Mesenchymal stem cell (in vitro differentiated cells and primary cell): ENCODE results near the gene IGSF22.
"Not testable (repeated sequence)": the region's sequence is repeated elsewhere in the genome, so short reads cannot be mapped to it uniquely, and the experiment has no call there.

Experiments used
- DNase-seq: peaks from one replicate; pipeline ENCODE4 v3.0.0-alpha.2; 2013
- H2AFZ ChIP-seq: one replicate; pipeline ENCODE4 v1.6.1; 2013; ENCODE audit warnings: low read depth, mild to moderate bottlenecking, control low read depth, inconsistent platforms, low read length, moderate library complexity
- H2AK5ac ChIP-seq: 2 replicates; pipeline ENCODE4 v1.6.1; 2013; ENCODE audit warnings: low read length, moderate library complexity, mild to moderate bottlenecking, inconsistent platforms; ENCODE audit not compliant: severe bottlenecking
- H2BK120ac ChIP-seq: one replicate; pipeline ENCODE4 v1.6.1; 2013; ENCODE audit warnings: low read depth, mild to moderate bottlenecking, inconsistent platforms, low read length, moderate library complexity
- H2BK12ac ChIP-seq, 2 experiments: one replicate each; pipeline ENCODE4 v1.6.1; 2013; ENCODE audit warnings: inconsistent platforms in 2 of 2, low read length in 2 of 2, mild to moderate bottlenecking in 2 of 2, moderate library complexity in 2 of 2, control low read depth in 1 of 2
- H2BK15ac ChIP-seq: one replicate; pipeline ENCODE4 v1.6.1; 2013; ENCODE audit warnings: mild to moderate bottlenecking, low read depth, inconsistent platforms; ENCODE audit not compliant: poor library complexity, severe bottlenecking
- H2BK5ac ChIP-seq: 2 replicates; pipeline ENCODE4 v1.6.1; 2013; ENCODE audit warnings: low read depth, mild to moderate bottlenecking, low read length, control low read depth, inconsistent platforms; ENCODE audit not compliant: poor library complexity, severe bottlenecking
- H3K14ac ChIP-seq, 2 experiments: one replicate each; pipeline ENCODE4 v1.6.1; 2013; ENCODE audit warnings: inconsistent platforms in 2 of 2, low read length in 2 of 2, control low read depth in 1 of 2, mild to moderate bottlenecking in 1 of 2, moderate library complexity in 1 of 2
- H3K18ac ChIP-seq, 2 experiments: one replicate each; pipeline ENCODE4 v1.6.1; 2013; ENCODE audit warnings: inconsistent platforms in 2 of 2, low read length in 2 of 2, control low read depth in 1 of 2, low read depth in 1 of 2, mild to moderate bottlenecking in 1 of 2
- H3K23ac ChIP-seq, 2 experiments: one replicate each; pipeline ENCODE4 v1.6.1; 2013; ENCODE audit warnings: inconsistent platforms in 2 of 2, low read length in 2 of 2, mild to moderate bottlenecking in 2 of 2, moderate library complexity in 2 of 2, control low read depth in 1 of 2
- H3K27ac ChIP-seq: 2 replicates; pipeline ENCODE4 v1.5.1; 2013; ENCODE audit warnings: mild to moderate bottlenecking, moderate library complexity, low read length, control low read depth, inconsistent platforms; ENCODE audit not compliant: poor library complexity, severe bottlenecking
- H3K27me3 ChIP-seq, 2 experiments: 2 replicates each; pipeline versions ENCODE4 v1.6.1 to v1.7.0; 2013; ENCODE audit warnings: low read length in 2 of 2, mild to moderate bottlenecking in 2 of 2, moderate library complexity in 2 of 2, control low read depth in 1 of 2, inconsistent platforms in 1 of 2; ENCODE audit not compliant: control insufficient read depth in 1 of 2, insufficient read depth in 1 of 2
- H3K36me3 ChIP-seq, 2 experiments: 2 replicates each; pipeline versions ENCODE4 v1.6.1 to v1.7.0; 2013; ENCODE audit warnings: low read length in 2 of 2, control low read depth in 1 of 2, inconsistent platforms in 1 of 2, low read depth in 1 of 2, mild to moderate bottlenecking in 1 of 2; ENCODE audit not compliant: insufficient read depth in 2 of 2, control insufficient read depth in 1 of 2
- H3K4ac ChIP-seq, 2 experiments: one replicate each; pipeline ENCODE4 v1.6.1; 2013; ENCODE audit warnings: inconsistent platforms in 2 of 2, low read length in 2 of 2, mild to moderate bottlenecking in 2 of 2, moderate library complexity in 2 of 2, control low read depth in 1 of 2, low read depth in 1 of 2
- H3K4me1 ChIP-seq: 2 replicates; pipeline ENCODE4 v1.6.1; 2013; ENCODE audit warnings: low read depth, low read length, control low read depth; ENCODE audit not compliant: control insufficient read depth, insufficient read depth
- H3K4me2 ChIP-seq: 2 replicates; pipeline ENCODE4 v1.6.1; 2013; ENCODE audit warnings: low read length, mild to moderate bottlenecking, inconsistent platforms; ENCODE audit not compliant: poor library complexity, severe bottlenecking
- H3K4me3 ChIP-seq, 2 experiments: 2 replicates each; pipeline versions ENCODE4 v1.5.1 to v1.7.0; 2013; ENCODE audit warnings: low read length in 2 of 2, mild to moderate bottlenecking in 2 of 2, control low read depth in 1 of 2, low read depth in 1 of 2; ENCODE audit not compliant: insufficient read depth in 1 of 2
- H3K79me1 ChIP-seq: replicated peaks from 2 replicates; pipeline ENCODE4 v1.6.1; 2013; ENCODE audit warnings: mild to moderate bottlenecking, control low read depth, low read length, inconsistent platforms; ENCODE audit not compliant: poor library complexity, severe bottlenecking
- H3K9ac ChIP-seq: 2 replicates; pipeline ENCODE4 v1.7.0; 2013; ENCODE audit warnings: mild to moderate bottlenecking, low read length, moderate library complexity
- H3K9me3 ChIP-seq: 2 replicates; pipeline ENCODE4 v1.7.0; 2013; ENCODE audit warnings: mild to moderate bottlenecking, low read length; ENCODE audit not compliant: control insufficient read depth
- H4K8ac ChIP-seq: one replicate; pipeline ENCODE4 v1.6.1; 2013; ENCODE audit warnings: inconsistent platforms, mild to moderate bottlenecking, low read length, moderate library complexity
- H4K91ac ChIP-seq: one replicate; pipeline ENCODE4 v1.6.1; 2013; ENCODE audit warnings: mild to moderate bottlenecking, low read length, inconsistent platforms
- WGBS: methylation state at CpG from one replicate; pipeline ENCODE4 v1.1.7; 2013; ENCODE audit warnings: mixed read lengths; 5-methylcytosine and 5-hydroxymethylcytosine counted together

The IGSF22 gene

DNA sequence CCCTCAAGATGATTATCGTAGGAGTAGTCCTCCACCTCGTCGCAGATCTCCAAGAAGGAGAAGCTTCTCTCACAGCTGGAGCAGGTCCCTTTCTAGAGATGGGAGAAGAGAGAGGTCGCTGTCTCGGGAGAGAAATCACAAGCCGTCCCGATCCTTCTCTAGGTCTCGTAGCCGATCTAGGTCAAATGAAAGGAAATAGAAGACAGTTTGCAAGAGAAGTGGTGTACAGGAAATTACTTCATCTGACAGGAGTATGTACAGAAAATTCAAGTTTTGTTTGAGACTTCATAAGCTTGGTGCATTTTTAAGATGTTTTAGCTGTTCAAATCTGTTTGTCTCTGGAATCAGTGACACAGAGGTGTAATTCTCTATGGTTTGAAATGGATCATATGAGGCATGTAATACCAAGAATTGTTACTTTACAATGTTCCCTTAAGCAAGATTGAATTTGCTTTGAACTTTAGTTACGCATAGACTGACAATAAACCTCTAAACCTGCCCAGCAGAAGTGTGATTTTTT is 60.6 kb downstream of the IGSF22 start:
- H4K8ac ChIP-seq, H2AK5ac ChIP-seq, H2BK5ac ChIP-seq, H3K79me1 ChIP-seq, H3K27ac ChIP-seq, H3K9me3 ChIP-seq, H3K36me3 ChIP-seq, H2BK12ac ChIP-seq, H2AFZ ChIP-seq, H2BK15ac ChIP-seq, H3K4ac ChIP-seq, H2BK120ac ChIP-seq, H3K4me3 ChIP-seq, H3K9ac ChIP-seq, H3K18ac ChIP-seq, H3K27me3 ChIP-seq, H3K4me2 ChIP-seq, H3K14ac ChIP-seq, DNase-seq, H3K4me1 ChIP-seq, H3K23ac ChIP-seq, H4K91ac ChIP-seq: not testable (repeated sequence)
- 90% methylated on average over 9 of the region's 10 CpGs for WGBS

DNA sequence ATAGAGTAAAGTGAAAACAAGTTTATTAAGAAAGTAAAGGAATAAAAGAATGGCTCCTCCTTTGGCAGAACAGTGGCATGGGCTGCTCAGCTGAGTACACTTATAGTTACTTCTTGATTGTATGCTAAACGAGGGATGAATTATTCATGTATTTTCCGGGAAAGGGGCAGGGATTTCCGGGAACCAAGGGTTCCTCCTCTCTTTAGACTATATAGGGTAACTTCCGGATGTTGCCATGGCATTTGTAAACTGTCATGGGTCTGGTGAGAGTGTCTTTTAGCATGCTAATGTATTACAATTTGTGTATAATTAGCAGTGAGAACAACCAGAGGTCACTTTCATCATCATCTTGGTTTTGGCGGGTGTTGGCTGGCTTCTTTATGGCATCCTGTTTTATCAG is 68.3 kb downstream of the IGSF22 start:
- H3K14ac ChIP-seq, result no peak overlapping the region
- no peak overlapping the region for H2AFZ ChIP-seq
- no peaks in the 10 kb centered on the region for H3K4me1 ChIP-seq
- H2BK15ac ChIP-seq, result no peak overlapping the region
- H3K9me3 ChIP-seq, result no peaks in the 10 kb centered on the region
- H2BK120ac ChIP-seq, result no peak overlapping the region
- no peak for DNase-seq
- H3K27me3 ChIP-seq, result no peaks in the 10 kb centered on the region
- no peak overlapping the region for H4K8ac ChIP-seq
- no peak overlapping the region for H3K9ac ChIP-seq
- H4K91ac ChIP-seq, result no peak overlapping the region
- H3K4me2 ChIP-seq, result no peak overlapping the region
- no peak overlapping the region for H3K4me3 ChIP-seq
- H2AK5ac ChIP-seq, result no peak overlapping the region
- H3K23ac ChIP-seq, result no peak overlapping the region
- H3K27ac ChIP-seq, result no peak overlapping the region
- no peak overlapping the region for H2BK5ac ChIP-seq
- no peaks in the 10 kb centered on the region for H3K36me3 ChIP-seq
- WGBS, result 94% methylated on average over 5 of the region's 5 CpGs
- no peak overlapping the region for H3K4ac ChIP-seq
- H3K18ac ChIP-seq, result no peak overlapping the region
- H2BK12ac ChIP-seq, result no peak overlapping the region
- H3K79me1 ChIP-seq, result no peaks in the 10 kb centered on the region
